Central memory CD4-positive, alpha-beta T cell (primary cell): ENCODE data around the gene SFI1.
"Not testable (repeated sequence)": the region's sequence is repeated elsewhere in the genome, so short reads cannot be mapped to it uniquely, and the experiment has no call there.

Source experiments
- DNase-seq: peaks from one replicate; pipeline ENCODE4 v3.0.0; 2022

SFI1 gene

DNA sequence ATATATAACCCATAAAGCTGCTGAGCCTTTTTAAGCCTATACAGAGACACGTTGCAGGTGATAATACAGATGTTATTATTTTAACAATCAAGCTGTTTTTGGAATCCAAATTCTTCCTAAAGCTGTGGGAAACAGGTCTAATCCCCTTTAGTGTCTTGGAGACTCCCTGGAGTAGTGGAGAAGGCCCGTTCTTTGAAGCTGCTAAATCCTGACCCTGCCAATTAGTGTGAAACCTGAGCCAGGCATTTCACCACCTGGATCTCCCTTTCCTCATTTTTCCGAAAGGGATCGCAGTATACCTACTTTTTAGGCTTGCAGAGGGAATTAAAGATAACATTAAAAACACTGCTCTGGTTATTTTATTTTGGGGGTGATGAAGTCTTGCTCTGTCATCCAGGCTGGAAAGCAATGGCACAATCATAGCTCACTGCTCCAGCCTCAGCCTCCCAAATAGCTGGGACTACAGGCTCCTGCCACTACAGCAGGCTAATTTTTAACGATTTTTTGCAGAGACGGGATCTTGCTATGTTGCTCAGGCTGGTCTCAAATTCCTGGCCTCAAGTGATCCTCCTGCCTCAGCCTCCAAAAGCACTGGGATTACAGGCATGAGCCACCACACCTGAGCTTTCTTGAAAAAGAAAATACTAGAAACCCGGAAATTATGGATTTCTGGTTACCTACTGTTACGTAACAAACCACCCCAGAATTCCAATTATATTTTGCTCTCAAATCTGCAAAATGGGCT lies 4.9 kb upstream of the SFI1 start:
- DNase-seq, result no peak

DNA sequence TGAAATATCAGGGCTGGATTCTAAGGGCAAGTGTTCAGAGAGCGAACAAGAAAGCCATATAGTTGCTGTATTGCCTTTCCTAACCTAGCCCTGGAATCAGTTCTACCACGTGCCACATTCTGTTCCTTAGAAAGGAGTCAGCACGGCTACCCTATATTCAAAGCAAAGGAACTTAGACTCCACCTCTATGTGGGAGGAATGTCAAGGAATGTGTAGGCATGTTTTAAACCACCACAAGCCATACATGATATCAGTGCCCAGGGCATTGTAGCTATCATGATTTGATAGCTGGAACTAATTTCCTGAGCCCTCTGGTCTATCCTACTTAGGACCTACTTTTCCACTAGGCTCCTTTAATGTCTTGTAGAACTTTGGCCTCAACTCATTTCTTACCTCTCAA lies 4.2 kb upstream of the SFI1 start:
- DNase-seq, result no peak

DNA sequence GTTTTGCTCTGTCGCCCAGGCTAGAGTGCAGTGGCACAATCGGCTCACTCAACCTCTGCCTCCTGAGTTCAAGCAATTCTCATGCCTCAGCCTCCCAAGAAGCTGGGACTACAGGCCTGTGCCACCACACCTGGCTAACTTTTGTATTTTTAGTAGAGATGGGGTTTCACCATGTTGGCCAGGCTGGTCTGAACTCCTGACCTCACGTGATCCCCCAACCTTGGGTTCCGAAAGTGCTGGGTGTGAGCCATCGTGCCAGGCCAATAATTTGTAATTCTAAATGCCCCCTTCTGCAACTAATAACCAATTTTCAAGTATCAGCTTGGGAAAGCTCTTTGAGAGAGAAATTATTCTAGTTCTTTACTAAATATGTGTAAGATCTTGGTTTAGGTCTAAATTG lies 3.0 kb upstream of the SFI1 start:
- not testable (repeated sequence) for DNase-seq

DNA sequence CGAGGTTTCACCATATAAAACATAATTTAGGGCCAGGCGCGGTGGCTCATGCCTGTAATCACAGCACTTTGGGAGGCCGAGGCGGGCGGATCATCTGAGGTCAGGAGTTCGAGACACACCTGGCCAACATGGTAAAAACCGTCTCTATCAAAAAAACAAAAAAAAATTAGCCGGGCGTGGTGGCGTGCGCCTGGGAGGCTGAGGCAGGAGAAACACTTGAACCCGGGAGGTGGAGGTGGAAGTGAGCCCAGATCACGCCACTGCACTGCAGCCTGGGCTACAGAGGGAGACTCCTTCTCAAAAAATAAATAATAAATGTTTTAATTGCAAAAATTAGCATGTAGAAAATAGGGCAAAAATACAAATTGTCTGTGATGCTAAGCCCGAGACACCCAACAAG lies 993 bp upstream of the SFI1 start:
- DNase-seq, result no peak

DNA sequence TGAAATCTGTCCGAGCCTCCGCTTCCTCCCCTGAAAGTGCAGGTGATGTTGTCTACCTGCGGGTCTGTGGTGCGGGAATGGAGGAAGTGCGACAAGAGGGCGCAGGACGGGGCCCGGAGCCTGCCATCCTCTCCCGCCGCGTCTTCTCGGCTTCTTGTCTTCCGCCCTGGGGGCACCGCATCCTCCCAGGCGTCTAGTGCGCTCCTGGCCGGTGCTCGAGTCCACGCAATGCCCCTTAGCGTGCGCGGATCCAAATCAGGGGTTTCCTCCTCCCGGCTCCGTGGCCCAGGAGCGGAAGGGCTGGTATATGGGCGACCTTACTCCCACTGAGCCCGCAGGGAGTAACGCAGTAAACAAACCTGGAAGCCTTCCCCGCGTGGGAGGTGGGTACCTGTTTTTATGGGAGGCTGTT lies 405 bp downstream of the SFI1 start:
- DNase-seq, result no peak

DNA sequence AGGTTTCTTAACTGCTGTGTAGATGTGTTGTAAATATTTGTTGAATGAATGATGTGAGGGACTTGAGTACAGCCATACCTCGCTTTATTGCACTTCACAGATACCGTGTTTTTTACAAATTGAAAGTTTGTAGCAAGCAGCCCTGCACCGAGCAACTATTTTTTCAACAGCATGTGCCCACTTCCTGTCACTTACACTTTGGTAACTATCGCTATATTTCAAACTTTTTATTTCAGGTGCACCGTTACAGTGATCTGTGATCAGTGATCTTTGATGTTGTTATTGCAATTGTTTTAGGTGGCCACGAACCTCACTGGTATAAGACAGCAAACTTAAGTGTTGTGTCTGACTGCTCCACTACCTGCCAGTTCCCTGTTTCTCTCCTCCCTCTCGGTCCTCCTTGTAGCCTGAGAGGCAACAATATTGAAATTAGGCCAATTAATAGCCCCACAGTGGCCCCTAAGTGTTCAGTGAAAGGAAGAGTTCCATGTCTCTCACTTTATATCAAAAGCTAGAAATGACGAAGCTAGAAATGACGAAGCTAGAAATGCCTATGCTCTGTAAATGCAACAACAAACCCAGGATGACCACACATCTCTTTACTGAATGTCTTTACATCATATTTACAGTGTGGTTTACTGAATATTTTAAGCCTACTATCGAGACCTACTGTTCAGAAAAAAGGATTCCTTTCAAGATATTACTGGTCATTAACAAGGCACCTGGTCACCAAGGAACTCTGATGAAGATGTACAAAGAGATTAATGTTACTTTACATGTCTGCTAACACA lies 1.0 kb downstream of the SFI1 start:
- DNase-seq, result peak; percentile 68

DNA sequence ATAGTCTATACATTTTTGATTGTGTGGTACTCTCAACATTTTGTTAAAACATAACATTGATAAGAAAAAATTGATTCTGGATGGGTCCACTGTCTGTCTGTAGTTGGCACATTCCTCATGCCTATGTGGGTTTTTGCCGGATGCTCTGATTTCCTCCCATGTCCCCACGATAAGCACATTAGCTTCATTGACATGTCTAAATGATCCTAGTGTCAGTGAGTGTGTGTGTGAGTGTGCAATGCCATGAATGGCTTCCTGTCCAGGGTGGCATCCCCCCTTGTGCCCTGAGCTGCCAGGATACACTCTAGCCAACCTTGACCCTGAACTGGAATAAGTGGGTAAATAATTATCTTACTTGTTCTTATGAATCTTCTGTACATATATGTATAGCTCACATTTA lies 5.4 kb downstream of the SFI1 start:
- DNase-seq, result no peak

DNA sequence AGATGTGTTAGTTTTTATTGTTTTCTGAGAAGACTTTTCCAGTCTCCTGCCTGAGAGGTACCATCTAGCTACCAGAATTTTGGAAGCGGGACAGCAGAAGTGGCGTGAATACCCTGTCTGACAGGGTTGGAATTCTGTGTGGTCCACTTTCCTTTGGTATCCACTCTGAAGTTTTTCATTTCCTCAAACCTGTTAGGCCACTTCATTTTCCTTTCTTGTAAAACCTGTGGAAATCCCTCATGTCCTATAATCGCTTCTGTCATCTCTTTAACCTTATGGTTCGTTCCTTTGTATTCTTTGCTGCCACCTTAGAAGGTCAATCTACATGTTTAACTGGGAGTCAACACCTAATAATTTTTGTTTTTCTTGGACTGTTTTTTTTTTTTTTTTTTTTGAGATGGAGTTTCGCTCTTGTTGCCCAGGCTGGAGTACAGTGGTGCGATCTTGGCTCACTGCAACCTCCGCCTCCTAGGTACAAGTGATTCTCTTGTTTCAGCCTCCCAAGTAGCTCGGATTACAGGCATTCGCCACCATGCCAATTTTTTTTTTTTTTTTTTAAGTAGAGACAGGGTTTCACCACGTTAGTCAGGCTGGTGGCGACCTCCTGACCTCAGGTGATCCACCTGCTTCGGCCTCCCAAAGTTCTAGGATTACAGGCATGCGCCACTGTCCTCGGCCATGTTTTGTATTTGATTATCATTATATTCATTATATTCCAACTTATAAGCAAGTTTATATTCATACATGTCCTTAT lies 7.1 kb downstream of the SFI1 start:
- no peak for DNase-seq

DNA sequence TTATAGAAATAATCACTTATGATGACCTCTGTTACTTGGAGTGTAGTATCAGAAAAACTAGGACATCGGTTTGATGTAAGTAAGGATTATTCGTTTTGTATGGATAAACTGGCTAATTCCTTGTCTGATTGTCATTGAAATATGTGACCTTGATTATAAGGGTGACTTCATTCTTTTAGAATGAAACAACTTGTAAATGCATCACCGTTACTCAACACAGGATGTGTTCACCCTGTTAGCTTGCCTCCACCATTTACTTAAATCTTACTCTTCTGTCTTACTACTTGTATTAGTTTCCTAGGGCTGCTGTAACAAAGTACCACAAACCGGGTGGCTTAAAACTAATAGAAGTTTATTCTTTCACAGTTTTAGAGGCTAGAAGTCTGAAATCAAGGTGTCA lies 7.9 kb downstream of the SFI1 start:
- DNase-seq, result no peak

DNA sequence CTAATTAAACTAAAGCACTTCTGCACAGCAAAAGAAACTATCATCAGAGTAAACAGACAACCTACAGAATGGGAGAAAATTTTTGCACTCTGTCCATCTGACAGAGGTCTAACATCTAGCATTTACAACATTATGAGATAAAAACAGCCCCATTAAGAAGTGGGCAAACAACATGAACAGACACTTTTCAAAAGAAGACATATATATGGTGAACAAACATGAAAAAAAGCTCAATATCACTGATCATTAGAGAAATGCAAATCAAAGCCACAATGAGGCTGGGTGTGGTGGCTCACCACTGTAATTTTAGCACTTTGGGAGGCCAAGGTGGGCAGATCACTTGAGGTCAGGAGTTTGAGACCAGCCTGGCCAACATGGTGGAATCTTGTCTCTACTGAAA lies 11.2 kb downstream of the SFI1 start:
- not testable (repeated sequence) for DNase-seq

DNA sequence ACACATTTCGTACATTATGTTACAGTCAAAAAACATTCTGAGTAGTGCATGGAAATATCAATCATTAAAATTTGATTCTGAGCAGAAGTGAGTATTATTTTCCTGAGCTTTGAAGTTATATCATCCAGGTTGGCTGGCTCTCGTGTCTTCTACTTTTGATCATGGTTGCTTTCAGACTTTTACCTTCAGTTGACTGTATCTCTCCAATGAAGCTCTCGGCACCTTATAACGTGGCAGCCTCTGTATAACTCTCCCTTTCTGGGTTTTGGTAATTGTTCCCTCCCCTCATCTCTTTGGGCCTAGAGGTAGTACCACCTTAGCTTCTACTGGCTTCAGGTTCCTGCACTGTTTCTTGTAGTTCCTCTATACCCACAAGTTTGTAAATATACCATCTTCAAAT lies 12.2 kb downstream of the SFI1 start:
- DNase-seq, result no peak

DNA sequence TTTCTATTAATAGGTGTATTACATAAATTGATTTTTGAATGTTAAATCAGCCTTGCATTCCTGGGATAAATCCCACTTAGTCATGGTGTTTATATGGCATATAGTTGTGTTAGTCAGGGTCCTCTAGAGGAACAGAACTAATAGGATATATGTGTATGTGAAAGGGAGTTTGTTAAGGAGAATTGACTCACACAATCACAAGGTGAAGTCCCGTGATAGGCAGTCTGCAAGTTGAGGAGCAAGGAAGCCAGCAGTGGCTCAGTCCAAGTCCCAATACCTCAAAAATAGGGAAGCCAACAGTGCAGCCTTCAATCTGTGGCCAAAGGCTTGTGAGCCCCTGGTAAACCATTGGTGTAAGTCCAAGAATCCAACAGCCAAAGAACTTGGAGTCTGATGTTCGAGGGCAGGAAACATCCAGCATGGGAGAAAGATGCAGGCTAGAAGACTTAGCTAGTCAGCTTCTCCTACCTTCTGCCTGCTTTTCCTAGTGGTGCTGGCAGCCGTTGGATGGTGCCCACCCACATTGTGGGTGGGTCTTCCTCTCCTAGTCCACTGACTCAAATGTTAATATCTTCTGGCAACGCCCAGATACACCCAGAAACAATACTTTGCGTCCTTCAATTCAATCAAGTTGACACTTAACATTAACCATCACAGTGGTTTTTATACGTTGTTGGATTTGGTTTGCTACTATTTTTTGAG lies 12.9 kb downstream of the SFI1 start:
- no peak for DNase-seq

DNA sequence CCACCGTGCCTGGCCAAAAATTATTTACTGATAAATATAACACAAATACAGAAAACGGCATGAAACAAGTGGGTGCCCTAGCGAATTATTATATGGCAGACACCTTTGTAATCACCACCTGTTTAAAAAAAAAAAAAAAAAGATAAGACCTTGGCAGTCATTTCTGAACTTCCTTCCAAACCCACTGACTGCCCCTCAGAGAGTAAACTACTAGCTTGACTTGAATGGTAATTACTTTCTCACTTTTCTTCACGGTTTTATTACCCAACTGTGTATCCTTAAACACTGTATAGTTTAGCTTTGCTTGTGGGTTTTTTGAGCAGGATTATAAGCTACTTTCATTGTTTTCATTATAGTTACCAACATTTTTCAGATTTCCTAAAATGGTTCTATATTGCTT lies 23.7 kb downstream of the SFI1 start:
- DNase-seq, result no peak

DNA sequence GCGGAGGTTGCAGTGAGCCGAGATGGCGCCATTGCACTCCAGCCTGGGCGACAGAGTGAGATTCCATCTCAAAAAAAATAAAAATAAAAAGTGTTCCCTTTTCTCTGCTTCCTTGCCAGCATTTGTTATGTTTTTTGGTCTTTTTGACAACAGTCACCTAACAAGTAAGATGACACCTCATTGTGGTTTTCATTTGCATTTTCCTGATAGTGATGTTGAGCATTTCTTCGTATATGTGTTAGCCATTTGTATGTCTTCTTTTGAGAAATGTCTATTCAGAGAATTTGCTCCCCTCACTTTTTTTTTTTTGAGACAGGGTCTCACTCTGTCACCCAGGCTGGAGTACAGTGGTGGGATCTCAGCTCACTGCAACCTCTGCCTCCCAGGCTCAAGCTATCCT lies 27.8 kb downstream of the SFI1 start:
- DNase-seq, result not testable (repeated sequence)

DNA sequence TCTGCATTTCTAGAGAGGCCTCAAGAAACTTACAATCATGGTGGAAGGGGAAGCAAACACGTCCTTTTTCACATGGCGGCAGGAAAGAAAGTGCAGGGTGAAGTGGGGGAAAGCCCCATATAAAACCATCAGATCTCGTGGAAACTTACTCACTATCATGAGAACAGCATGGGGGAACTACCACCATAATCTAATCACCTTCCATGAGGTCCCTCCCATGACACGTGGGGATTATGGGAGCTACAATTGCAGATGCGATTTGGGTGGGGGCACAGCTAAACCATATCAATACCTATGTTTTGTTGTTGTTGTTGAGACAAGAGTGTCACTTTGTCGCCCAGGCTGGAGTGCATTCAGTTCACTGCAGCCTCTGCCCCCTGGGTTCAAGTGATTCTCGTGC lies 29.9 kb downstream of the SFI1 start:
- no peak for DNase-seq

DNA sequence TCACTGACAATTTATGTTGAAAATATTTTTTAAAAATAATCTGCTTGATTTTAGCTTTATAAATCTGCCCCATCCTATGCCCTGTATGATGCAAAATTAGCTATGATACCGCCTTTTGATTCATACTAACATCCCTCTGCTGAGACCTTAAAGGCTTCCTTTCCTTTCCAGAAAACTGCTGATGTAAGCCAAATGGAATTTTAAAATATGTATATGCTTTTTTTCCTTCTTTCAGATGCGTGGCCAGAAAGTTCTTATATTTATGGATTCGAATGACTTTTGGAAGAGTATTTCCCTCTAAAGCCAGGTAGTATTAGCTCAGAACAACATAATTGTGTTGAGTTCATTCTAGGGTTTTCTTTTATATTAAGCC lies 34.5 kb downstream of the SFI1 start:
- no peak for DNase-seq

DNA sequence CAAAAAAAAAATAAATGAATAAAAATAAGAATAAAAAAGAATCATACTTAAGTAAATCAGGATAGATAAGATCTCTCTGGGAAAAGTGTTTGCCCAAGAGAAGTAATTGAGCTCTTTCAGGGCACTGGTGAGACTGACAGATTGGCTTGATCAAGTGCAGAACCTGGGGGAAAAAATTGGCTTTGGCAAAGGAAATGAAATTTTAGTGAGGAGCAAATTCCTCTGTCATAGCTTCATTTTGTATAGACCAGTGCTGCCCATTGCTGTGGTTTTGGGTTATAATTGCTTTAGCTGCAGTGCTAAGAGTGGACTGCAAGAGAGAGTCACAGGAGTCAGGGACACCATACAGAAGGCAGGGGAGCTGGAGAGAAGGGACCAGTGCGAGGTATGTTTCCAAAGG lies 35.7 kb downstream of the SFI1 start:
- no peak for DNase-seq

DNA sequence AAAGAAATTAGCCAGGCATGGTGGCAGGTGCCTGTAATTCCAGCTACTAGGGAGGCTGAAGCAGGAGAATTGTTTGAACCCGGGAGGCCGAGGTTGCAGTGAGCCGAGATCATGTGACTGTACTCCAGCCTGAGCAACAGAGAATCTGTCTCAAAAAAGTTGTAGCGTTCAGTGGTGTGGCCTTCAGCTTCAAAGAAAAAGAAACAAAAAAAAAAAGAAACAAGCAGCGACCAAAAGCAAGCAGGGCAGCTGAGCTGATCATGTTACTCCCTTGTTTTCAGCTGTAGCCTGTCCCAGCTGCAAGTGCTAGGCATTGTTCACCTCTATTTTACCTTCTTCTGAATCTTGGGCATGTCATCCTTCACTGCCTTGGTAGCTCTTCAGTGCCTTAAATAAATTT lies 37.0 kb downstream of the SFI1 start:
- no peak for DNase-seq

DNA sequence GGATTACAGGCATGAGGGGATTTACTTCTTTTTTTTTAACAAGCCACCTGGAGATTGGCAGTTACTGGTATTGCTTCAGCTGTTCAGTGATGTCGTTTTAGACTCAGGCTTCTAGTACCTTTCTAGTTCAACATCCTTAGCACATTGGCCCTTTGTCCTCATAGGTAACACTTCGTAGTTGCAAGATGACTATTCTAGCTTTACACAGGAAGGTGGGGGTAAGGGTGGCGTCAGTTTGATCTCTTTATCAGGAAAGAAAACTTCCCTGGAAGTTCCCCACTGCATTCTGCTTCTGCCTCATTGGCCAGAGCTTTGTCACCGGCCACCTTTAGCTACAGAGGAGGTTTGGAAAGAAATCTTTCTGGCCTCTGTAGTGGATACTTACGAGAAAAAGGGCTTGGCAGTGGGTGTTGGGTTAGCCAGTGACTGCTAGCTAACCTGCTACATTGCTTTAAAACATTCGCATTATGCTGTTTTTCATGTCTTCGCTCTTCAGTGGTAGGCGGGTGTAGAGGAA lies 40.7 kb downstream of the SFI1 start:
- no peak for DNase-seq

DNA sequence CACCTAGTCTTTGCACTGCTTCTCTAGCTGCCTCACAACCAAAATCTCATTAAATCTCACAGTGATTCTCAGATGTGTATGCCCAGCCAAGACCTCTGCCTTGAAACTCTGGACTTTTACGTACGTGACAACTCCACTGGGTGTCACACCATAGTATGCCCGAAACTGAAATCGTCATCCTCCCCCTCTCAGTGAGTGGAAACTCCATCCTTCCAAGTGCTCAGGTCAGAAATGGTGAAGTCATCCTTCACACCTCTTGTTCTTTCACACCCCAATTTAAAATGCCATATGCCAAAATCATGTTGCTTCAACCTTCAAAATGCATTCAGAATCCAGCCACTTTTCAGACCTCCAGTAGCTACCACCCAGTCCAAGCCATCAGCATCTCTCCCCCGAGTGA lies 42.5 kb downstream of the SFI1 start:
- no peak for DNase-seq

DNA sequence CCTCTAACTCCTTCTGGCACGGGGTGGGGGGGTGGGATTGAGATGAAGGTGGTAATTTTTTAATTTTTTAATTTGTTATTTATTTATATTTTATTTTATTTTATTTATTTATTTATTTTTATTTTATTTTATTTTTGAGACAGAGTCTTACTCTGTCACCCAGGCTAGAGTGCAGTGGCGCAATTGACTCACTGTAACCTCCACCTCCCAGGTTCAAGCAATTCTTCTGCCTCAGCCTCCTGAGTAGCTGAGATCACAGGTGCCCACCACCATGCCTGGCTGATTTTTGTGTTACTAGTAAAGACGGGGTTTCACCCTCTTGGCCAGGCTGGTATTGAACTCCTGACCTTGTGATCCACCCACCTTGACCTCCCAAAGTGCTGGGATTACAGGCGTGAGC lies 43.8 kb downstream of the SFI1 start:
- DNase-seq, result not testable (repeated sequence)

DNA sequence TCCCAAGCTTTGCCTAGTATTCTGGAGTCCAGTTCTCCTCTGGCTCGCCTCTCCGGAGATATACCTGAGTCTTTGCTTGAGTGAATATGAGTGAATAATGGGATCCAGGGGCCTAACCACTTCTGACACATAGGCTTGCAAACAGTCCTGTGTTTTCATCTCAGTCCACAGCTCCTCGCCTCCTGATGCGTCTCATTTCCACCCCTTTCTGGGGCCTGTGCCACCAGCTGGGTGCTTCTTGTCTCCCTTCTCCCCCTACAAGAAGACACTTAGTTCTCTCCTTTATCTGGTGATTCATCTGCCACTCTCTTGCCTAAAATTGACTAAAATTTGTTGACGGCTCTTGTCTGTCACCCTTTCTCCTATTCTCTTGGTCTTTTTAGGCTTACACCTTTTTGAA lies 44.6 kb downstream of the SFI1 start:
- DNase-seq, result no peak
